DMS 273 treated with DMSO at 0.1 percent for 48 hours (cell line): ENCODE measurements around the gene ACTR1A.
"Not testable (repeated sequence)": the region's sequence is repeated elsewhere in the genome, so short reads cannot be mapped to it uniquely, and the experiment has no call there.

Source experiments
- DNase-seq: peaks from one replicate; lab custom pipeline; 2025; lab: John Stamatoyannopoulos, UW

The ACTR1A gene

GRCh38 chr10:102502337-102503151 lies at the start of gene ACTR1A:
Gene ACTR1A, minus strand, starts transcription at chr10:102502712. Its CDS starts 65 bp downstream, at chr10:102502647.
- DNase-seq = peak; percentile 96

- DNase-seq = no peak
These were observed 48.2 kb upstream of the ACTR1A start for GRCh38 chr10:102550636-102551210.

GRCh38 chr10:102549549-102549948 lies 47.0 kb upstream of the ACTR1A start:
- DNase-seq = no peak

GRCh38 chr10:102546606-102547320 lies 44.3 kb upstream of the ACTR1A start:
- no peak for DNase-seq

- no peak for DNase-seq
These were observed 43.5 kb upstream of the ACTR1A start for GRCh38 chr10:102545997-102546396.

GRCh38 chr10:102545265-102545871 lies 42.9 kb upstream of the ACTR1A start:
- DNase-seq = no peak

- DNase-seq = no peak
These were observed 40.4 kb upstream of the ACTR1A start for GRCh38 chr10:102542800-102543418.

- no peak for DNase-seq
These were observed 37.5 kb upstream of the ACTR1A start for GRCh38 chr10:102540023-102540422.

- DNase-seq = no peak
These were observed 36.3 kb upstream of the ACTR1A start for GRCh38 chr10:102538811-102539210.

GRCh38 chr10:102537948-102538347 lies 35.4 kb upstream of the ACTR1A start:
- DNase-seq = no peak

- DNase-seq = no peak
These were observed 34.9 kb upstream of the ACTR1A start for GRCh38 chr10:102537367-102537766.

- no peak for DNase-seq
These were observed 33.1 kb upstream of the ACTR1A start for GRCh38 chr10:102535481-102536147.

- not testable (repeated sequence) for DNase-seq
These were observed 32.5 kb upstream of the ACTR1A start for GRCh38 chr10:102534966-102535365.

- DNase-seq = no peak
These were observed 31.8 kb upstream of the ACTR1A start for GRCh38 chr10:102534333-102534732.

- no peak for DNase-seq
These were observed 25.0 kb upstream of the ACTR1A start for GRCh38 chr10:102527546-102527945.

GRCh38 chr10:102524746-102525145 lies 22.2 kb upstream of the ACTR1A start:
- no peak for DNase-seq

- DNase-seq = no peak
These were observed 20.9 kb upstream of the ACTR1A start for GRCh38 chr10:102523250-102524029.

GRCh38 chr10:102522874-102523249 lies 20.4 kb upstream of the ACTR1A start:
- no peak for DNase-seq

- no peak for DNase-seq
These were observed 16.8 kb upstream of the ACTR1A start for GRCh38 chr10:102519246-102519825.

GRCh38 chr10:102517553-102517952 lies 15.0 kb upstream of the ACTR1A start:
- DNase-seq = no peak
